Left ventricle myocardium inferior (tissue), 1 donor: ENCODE results near the gene PHLPP1. TPM values are rescaled to one million over a fixed set of nuclear protein-coding genes. Genes with fewer than 3 reads are reported as not detected.

Experiments used
- DNase-seq: peaks from one replicate; pipeline ENCODE4 v3.0.0-alpha.2; 2020
- H3K27ac ChIP-seq: fragments of 200-600 bp; replicated peaks from 2 replicates; pipeline ENCODE4 v1.8.0; 2021
- H3K27me3 ChIP-seq: fragments of 200-600 bp; 2 replicates; pipeline ENCODE4 v1.8.0; 2021; ENCODE audit warnings: low read depth
- H3K36me3 ChIP-seq: fragments of 200-600 bp; 2 replicates; pipeline ENCODE4 v1.8.0; 2021
- H3K4me1 ChIP-seq: fragments of 200-600 bp; 2 replicates; pipeline ENCODE4 v1.8.0; 2021
- H3K4me3 ChIP-seq: fragments of 200-600 bp; 2 replicates; pipeline ENCODE4 v1.8.0; 2021; ENCODE audit warnings: mild to moderate bottlenecking, moderate library complexity
- H3K9me3 ChIP-seq: fragments of 200-600 bp; replicated peaks from 2 replicates; pipeline ENCODE4 v1.8.0; 2021
- intact Hi-C: fragments of 100-400 bp; cut with micrococcal nuclease; formaldehyde crosslinking; loops from one replicate; pipeline ENCODE4 v1.11.0; 2022
- long read RNA-seq: library from polyadenylated mRNA; unstranded; transcript quantifications from one replicate; pipeline ENCODE4 v2.0.0, GENCODE V29; 2021
- total RNA-seq: library from RNA; stranded (reverse); fragmentation: NEBNext Ultra II Directional; extraction: Animal tissue kit (Norgen Biotek cat#: 25700); gene quantifications from one replicate; pipeline ENCODE4 v1.2.1, GENCODE V29; 2021
- TF ChIP-seq, protein P1 (sequence below): fragments of 200-600 bp; IDR thresholded peaks from 2 replicates; pipeline ENCODE4 v1.8.0; 2021; ENCODE audit warnings: antibody characterized with exemption, mild to moderate bottlenecking, borderline replicate concordance
- donor health status: DM: no; HTN: yes; CAD: no; lungs with severe emphysema.

Gene PHLPP1
- total RNA-seq, result 5.9 TPM
- long read RNA-seq, full-length matches to known transcripts, result 3 of 8 reads
- long read RNA-seq, partial matches to known transcripts, result 3 of 8 reads
- long read RNA-seq, other reads (novel, unspliced or antisense), result 2 of 8 reads

DNA sequence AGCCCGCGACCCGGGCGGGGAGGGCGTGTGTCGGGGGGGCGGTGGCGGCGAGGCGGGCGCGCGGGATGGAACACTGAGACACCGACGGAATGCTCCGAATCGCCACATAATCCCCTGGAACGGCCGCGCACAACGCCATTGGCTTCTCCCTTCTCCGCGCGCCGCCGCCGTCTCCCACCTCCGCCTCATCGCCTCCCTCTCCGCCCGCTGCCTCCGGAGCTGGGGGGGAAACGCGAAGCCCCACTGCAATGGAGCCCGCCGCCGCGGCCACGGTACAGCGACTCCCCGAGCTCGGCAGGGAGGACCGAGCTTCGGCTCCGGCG, at the start of gene PHLPP1:
Gene PHLPP1, plus strand, starts transcription at position 106 of the 323 bp plus-strand sequence. Its CDS starts 143 bp downstream, at position 249.
- TF ChIP-seq, protein P1, sequence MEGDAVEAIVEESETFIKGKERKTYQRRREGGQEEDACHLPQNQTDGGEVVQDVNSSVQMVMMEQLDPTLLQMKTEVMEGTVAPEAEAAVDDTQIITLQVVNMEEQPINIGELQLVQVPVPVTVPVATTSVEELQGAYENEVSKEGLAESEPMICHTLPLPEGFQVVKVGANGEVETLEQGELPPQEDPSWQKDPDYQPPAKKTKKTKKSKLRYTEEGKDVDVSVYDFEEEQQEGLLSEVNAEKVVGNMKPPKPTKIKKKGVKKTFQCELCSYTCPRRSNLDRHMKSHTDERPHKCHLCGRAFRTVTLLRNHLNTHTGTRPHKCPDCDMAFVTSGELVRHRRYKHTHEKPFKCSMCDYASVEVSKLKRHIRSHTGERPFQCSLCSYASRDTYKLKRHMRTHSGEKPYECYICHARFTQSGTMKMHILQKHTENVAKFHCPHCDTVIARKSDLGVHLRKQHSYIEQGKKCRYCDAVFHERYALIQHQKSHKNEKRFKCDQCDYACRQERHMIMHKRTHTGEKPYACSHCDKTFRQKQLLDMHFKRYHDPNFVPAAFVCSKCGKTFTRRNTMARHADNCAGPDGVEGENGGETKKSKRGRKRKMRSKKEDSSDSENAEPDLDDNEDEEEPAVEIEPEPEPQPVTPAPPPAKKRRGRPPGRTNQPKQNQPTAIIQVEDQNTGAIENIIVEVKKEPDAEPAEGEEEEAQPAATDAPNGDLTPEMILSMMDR, result no peak
- no peak for DNase-seq
- no peaks in the 10 kb centered on the region for H3K36me3 ChIP-seq
- H3K4me3 ChIP-seq, result peak within 1 kb of the TSS; percentile 75
- no peaks in the 10 kb centered on the region for H3K27me3 ChIP-seq
- peaks cover 41% of the 10 kb centered on the region for H3K4me1 ChIP-seq
- H3K9me3 ChIP-seq, result no peaks in the 10 kb centered on the region
- intact Hi-C loops, result loop anchor here (10.0 kb wide), 1 partner anchor 131 kb away; no protein-coding TSS in a partner anchor
- H3K27ac ChIP-seq, result peak within 1 kb of the TSS; percentile 93

DNA sequence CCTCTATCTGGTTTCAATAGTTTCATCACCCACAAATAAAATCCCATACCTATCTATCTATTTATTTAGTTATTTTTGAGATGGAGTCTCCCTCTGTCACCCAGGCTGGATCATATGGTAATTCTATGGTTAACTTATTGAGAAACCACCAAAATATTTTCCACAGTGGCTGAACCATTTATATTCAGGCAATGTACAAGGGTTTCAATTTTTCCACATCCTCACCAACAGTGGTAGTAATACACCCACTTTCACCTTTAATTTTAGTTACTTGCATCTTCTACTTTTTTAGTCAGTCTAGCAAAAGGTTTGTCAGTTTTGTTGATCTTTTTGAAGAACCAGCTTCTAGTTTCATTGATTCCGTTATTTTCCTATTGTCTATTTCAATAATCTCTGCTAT, 46.1 kb upstream of the PHLPP1 start:
- Histone ChIP-seq H3K27me3 (no peaks in the 10 kb centered on the region), H3K36me3 (no peaks in the 10 kb centered on the region), H3K27ac (no peak overlapping the region), H3K9me3 (peaks cover 31% of the 10 kb centered on the region), H3K4me1 (no peaks in the 10 kb centered on the region), H3K4me3 (no peak overlapping the region)
- TF ChIP-seq, protein P1, result no peak
- intact Hi-C loops, result no loop called here
- DNase-seq, result no peak

DNA sequence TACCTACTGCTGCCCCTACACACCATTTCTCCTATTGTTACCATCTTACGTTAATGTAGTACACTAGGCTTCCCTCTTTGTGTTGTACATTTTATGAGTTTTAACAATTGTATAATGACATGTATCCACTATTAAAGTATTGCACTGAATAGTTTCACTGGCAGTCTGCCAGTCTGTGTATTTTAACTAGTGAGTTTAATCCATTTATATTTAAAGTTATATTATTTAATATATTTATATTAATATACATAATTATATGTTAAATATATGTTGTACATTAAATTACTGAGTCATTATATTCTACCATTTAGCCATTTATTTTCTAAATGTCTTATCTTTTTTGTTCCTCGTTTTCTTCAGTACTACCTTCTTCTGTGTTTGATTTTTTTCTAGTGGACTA, 44.8 kb upstream of the PHLPP1 start:
- Histone ChIP-seq H3K4me1 (no peaks in the 10 kb centered on the region), H3K9me3 (peaks cover 31% of the 10 kb centered on the region), H3K27me3 (no peaks in the 10 kb centered on the region), H3K36me3 (no peaks in the 10 kb centered on the region), H3K27ac (no peak overlapping the region), H3K4me3 (no peak overlapping the region)
- TF ChIP-seq, protein P1, result no peak
- DNase-seq, result no peak
- intact Hi-C loops, result no loop called here

DNA sequence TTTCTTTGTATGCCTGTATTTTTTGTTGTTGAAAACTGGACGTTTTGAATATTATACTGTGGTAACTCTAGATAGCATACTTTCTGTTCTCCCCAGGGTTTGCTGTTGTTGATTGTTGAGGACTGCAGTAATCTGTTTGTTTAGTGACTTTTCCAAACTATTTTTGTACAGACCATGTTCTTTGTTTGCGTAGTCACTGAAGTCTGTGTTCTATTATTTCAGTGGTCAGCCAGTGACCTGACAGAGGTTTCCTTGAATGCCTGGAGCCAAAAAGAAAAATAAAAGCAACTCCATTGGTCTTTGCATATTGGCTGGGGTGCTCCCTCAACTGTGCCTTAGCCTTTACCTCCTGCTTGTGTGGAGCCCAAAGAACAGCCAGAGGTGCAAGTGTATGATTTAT, 42.7 kb upstream of the PHLPP1 start:
- no peaks in the 10 kb centered on the region for H3K4me1 ChIP-seq
- H3K9me3 ChIP-seq, result peaks cover 31% of the 10 kb centered on the region
- H3K27me3 ChIP-seq, result no peaks in the 10 kb centered on the region
- intact Hi-C loops, result no loop called here
- no peak overlapping the region for H3K27ac ChIP-seq
- no peak overlapping the region for H3K4me3 ChIP-seq
- TF ChIP-seq, protein P1, result no peak
- DNase-seq, result no peak
- H3K36me3 ChIP-seq, result no peaks in the 10 kb centered on the region

DNA sequence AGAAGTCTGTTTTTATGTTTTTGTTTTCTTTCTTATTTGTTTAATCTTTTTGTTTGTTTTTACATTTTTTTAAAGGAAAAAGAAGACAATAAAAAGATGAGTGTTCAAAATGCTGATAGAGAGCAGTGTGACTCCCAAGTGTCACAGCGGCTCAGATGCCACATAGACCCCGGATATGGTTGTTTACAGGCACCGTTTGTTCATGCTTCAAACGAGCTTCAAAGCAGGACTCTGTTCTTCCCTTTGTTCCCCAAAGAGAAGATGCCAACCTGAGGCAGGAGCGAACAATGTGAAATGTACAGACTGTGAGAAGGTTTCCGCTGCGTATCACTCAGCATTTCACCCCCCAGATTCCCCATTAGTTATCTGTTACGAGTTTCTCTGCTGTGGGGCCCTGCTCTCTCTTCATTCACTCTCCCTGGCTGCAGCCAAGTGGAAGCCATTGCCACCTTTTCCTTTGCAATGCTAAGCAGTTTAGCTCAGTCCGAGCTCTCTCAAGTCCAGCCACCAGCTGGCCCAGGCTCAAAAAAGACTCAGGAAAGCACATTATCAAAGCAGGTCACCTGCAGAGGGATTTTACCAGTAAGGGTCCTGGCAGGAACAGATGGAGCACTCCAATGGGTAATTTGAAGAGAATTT, 36.4 kb upstream of the PHLPP1 start:
- Histone ChIP-seq H3K27me3 (no peaks in the 10 kb centered on the region), H3K9me3 (no peaks in the 10 kb centered on the region), H3K4me3 (no peak overlapping the region), H3K27ac (no peak overlapping the region), H3K36me3 (no peaks in the 10 kb centered on the region), H3K4me1 (no peaks in the 10 kb centered on the region)
- no peak for DNase-seq
- intact Hi-C loops, result no loop called here
- TF ChIP-seq, protein P1, result no peak
